ENCODE data around the gene RAB22A.

The RAB22A gene

DNA sequence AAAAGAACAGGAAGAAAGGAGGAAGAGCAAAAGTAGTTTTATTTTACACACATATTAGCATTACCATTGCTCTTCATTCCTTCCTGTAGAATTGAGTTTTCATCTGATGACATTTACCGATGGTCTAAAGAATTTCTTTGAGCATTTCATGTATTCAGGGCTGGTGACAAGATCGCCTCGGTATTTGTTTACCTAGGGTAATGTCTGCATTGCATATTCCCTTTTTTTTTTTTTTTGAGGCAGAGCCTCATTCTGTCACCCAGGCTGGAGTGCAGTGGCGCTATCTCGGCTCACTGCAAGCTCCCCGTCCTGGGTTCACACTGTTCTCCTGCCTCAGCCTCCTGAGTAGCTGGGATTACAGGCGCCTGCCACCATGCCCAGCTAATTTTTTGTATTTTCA lies 19.3 kb downstream of the RAB22A start:
- H3K4me1 ChIP-seq (ENCODE audit: control insufficient read depth, low read depth, low read length), result peaks cover 4% of the 10 kb centered on the region
- no peak overlapping the region for H3K4me3 ChIP-seq (ENCODE audit: low read length)
- H3K27me3 ChIP-seq (ENCODE audit: control insufficient read depth, insufficient read depth, low read length), result no peaks in the 10 kb centered on the region
- no peak overlapping the region for H3K27ac ChIP-seq (ENCODE audit: low read length)
- no peak overlapping the region for H3K9ac ChIP-seq (ENCODE audit: low read length)
- H3K36me3 ChIP-seq (ENCODE audit: control insufficient read depth, low read depth, low read length), result no peaks in the 10 kb centered on the region
- no peaks in the 10 kb centered on the region for H3K9me3 ChIP-seq (ENCODE audit: control insufficient read depth, low read depth, low read length)

DNA sequence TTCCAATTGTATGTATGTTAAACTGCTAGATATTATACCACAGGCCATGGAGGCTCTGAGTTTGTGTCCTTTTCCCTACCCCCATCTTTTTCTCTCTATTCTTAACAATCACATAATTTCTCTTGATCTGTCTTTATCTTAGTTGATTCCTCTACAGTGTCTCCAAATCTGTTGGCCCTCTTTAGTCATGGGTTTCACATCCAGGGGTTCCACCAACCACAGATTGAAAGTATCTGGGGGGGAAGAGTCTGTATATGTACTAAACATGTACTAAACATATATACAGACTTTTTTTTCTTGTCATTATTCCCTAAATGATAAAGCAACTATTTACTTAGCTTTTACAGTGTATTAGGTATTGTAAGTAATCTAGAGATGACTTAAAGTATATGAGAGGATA lies 20.2 kb downstream of the RAB22A start:
- Histone ChIP-seq H3K4me1 (ENCODE audit: control insufficient read depth, low read depth, low read length) (peaks cover 4% of the 10 kb centered on the region), H3K9me3 (ENCODE audit: control insufficient read depth, low read depth, low read length) (no peaks in the 10 kb centered on the region), H3K9ac (ENCODE audit: low read length) (no peak overlapping the region), H3K27me3 (ENCODE audit: control insufficient read depth, insufficient read depth, low read length) (no peaks in the 10 kb centered on the region), H3K36me3 (ENCODE audit: control insufficient read depth, low read depth, low read length) (no peaks in the 10 kb centered on the region), H3K27ac (ENCODE audit: low read length) (no peak overlapping the region), H3K4me3 (ENCODE audit: low read length) (no peak overlapping the region)

GRCh38 chr20:58330249-58330648 lies 20.7 kb downstream of the RAB22A start:
- Histone ChIP-seq H3K27me3 (ENCODE audit: control insufficient read depth, insufficient read depth, low read length) (no peaks in the 10 kb centered on the region), H3K4me1 (ENCODE audit: control insufficient read depth, low read depth, low read length) (peaks cover 4% of the 10 kb centered on the region), H3K9me3 (ENCODE audit: control insufficient read depth, low read depth, low read length) (no peaks in the 10 kb centered on the region), H3K36me3 (ENCODE audit: control insufficient read depth, low read depth, low read length) (no peaks in the 10 kb centered on the region), H3K9ac (ENCODE audit: low read length) (no peak overlapping the region), H3K27ac (ENCODE audit: low read length) (no peak overlapping the region), H3K4me3 (ENCODE audit: low read length) (no peak overlapping the region)

- H3K36me3 ChIP-seq (ENCODE audit: control insufficient read depth, low read depth, low read length), result no peaks in the 10 kb centered on the region
- no peaks in the 10 kb centered on the region for H3K9me3 ChIP-seq (ENCODE audit: control insufficient read depth, low read depth, low read length)
- no peak overlapping the region for H3K9ac ChIP-seq (ENCODE audit: low read length)
- peaks cover 4% of the 10 kb centered on the region for H3K4me1 ChIP-seq (ENCODE audit: control insufficient read depth, low read depth, low read length)
- H3K27me3 ChIP-seq (ENCODE audit: control insufficient read depth, insufficient read depth, low read length), result no peaks in the 10 kb centered on the region
- H3K27ac ChIP-seq (ENCODE audit: low read length), result no peak overlapping the region
- H3K4me3 ChIP-seq (ENCODE audit: low read length), result no peak overlapping the region
Observed at GRCh38 chr20:58330687-58331086, 21.2 kb downstream of the RAB22A start.

DNA sequence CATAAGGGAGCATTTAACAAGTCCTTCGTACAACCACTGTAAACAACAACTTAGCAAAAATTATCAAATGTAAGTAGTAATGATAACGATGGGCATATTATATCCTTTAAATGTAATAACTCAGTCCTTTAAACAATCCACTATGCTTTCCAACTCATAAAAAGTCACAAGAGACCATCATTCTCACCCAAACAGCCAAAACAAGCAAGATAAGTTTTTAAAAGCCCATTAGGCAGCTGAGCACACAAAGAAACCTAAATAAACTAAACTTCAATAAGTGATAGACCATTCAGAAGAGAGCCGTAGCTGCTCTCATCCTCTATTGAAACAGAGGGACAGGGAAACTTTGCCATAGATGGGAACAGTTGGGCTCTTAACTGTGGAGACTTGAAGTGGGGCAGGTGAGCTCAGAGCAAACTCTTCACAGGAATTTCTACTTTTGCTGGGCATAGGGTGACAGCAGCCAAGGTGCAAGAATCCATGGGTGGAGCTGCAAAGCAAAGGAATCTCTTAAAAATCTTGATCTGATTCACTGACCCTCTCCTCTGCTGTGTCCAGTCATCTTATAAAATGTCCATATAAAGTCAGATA lies 22.5 kb downstream of the RAB22A start:
- Histone ChIP-seq H3K27me3 (ENCODE audit: control insufficient read depth, insufficient read depth, low read length) (no peaks in the 10 kb centered on the region), H3K36me3 (ENCODE audit: control insufficient read depth, low read depth, low read length) (no peaks in the 10 kb centered on the region), H3K27ac (ENCODE audit: low read length) (no peak overlapping the region), H3K4me3 (ENCODE audit: low read length) (no peak overlapping the region), H3K9me3 (ENCODE audit: control insufficient read depth, low read depth, low read length) (no peaks in the 10 kb centered on the region), H3K9ac (ENCODE audit: low read length) (no peak overlapping the region), H3K4me1 (ENCODE audit: control insufficient read depth, low read depth, low read length) (peaks cover 4% of the 10 kb centered on the region)

- Histone ChIP-seq H3K9ac (ENCODE audit: low read length) (no peak overlapping the region), H3K4me1 (ENCODE audit: control insufficient read depth, low read depth, low read length) (peaks cover 6% of the 10 kb centered on the region), H3K4me3 (ENCODE audit: low read length) (no peak overlapping the region), H3K36me3 (ENCODE audit: control insufficient read depth, low read depth, low read length) (no peaks in the 10 kb centered on the region), H3K27ac (ENCODE audit: low read length) (no peak overlapping the region), H3K9me3 (ENCODE audit: control insufficient read depth, low read depth, low read length) (no peaks in the 10 kb centered on the region), H3K27me3 (ENCODE audit: control insufficient read depth, insufficient read depth, low read length) (no peaks in the 10 kb centered on the region)
Observed at GRCh38 chr20:58339741-58340140, 30.2 kb downstream of the RAB22A start.

GRCh38 chr20:58340151-58340550 lies 30.6 kb downstream of the RAB22A start:
- Histone ChIP-seq H3K9ac (ENCODE audit: low read length) (no peak overlapping the region), H3K27me3 (ENCODE audit: control insufficient read depth, insufficient read depth, low read length) (no peaks in the 10 kb centered on the region), H3K36me3 (ENCODE audit: control insufficient read depth, low read depth, low read length) (no peaks in the 10 kb centered on the region), H3K9me3 (ENCODE audit: control insufficient read depth, low read depth, low read length) (no peaks in the 10 kb centered on the region), H3K4me1 (ENCODE audit: control insufficient read depth, low read depth, low read length) (peaks cover 6% of the 10 kb centered on the region), H3K27ac (ENCODE audit: low read length) (no peak overlapping the region), H3K4me3 (ENCODE audit: low read length) (no peak overlapping the region)

DNA sequence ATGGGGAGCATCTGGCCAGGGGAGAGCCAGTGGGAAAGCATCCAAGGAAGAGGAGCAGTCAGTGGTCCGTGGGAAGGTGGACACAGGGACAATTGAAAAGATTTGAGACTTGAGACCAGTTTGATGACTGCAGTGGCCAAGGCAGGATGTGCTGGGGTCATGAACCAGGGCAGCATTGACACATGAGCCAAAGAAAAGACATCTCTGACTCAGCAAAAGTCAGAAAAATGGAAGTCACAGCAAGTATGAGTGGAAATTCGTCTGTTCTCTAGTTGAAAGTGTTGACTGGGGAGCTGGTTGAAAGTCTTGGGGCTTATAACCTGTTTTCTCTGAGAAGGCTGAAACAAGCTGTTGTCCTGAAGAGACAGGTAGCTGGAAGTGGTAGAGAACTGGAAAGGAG lies 31.3 kb downstream of the RAB22A start:
- no peaks in the 10 kb centered on the region for H3K9me3 ChIP-seq (ENCODE audit: control insufficient read depth, low read depth, low read length)
- peaks cover 7% of the 10 kb centered on the region for H3K36me3 ChIP-seq (ENCODE audit: control insufficient read depth, low read depth, low read length)
- no peaks in the 10 kb centered on the region for H3K27me3 ChIP-seq (ENCODE audit: control insufficient read depth, insufficient read depth, low read length)
- H3K4me3 ChIP-seq (ENCODE audit: low read length), result no peak overlapping the region
- H3K4me1 ChIP-seq (ENCODE audit: control insufficient read depth, low read depth, low read length), result peaks cover 6% of the 10 kb centered on the region
- no peak overlapping the region for H3K9ac ChIP-seq (ENCODE audit: low read length)
- H3K27ac ChIP-seq (ENCODE audit: low read length), result no peak overlapping the region

GRCh38 chr20:58342104-58342945 lies 32.8 kb downstream of the RAB22A start:
- Histone ChIP-seq H3K9ac (ENCODE audit: low read length) (no peak overlapping the region), H3K4me3 (ENCODE audit: low read length) (no peak overlapping the region), H3K27me3 (ENCODE audit: control insufficient read depth, insufficient read depth, low read length) (no peaks in the 10 kb centered on the region), H3K36me3 (ENCODE audit: control insufficient read depth, low read depth, low read length) (peaks cover 8% of the 10 kb centered on the region), H3K9me3 (ENCODE audit: control insufficient read depth, low read depth, low read length) (no peaks in the 10 kb centered on the region), H3K27ac (ENCODE audit: low read length) (no peak overlapping the region), H3K4me1 (ENCODE audit: control insufficient read depth, low read depth, low read length) (peaks cover 6% of the 10 kb centered on the region)

DNA sequence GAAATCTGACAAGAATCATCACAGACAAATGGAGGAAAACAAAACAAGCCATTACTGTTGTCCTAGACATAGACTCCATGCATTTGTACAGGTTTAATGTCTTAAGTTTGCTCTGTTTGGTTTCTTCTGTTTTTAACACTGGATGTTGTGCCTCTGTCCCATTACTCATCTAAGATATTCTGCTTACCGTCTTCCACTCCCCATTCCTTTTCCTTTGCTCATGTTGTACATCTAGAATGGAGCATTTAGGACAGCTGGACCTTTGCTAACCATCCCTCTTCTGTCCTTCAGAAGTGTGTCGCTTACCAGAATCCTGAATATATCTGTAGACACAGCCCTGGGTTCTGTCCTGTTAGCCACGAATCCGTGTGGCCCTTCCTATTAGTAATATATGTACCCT lies 35.2 kb downstream of the RAB22A start:
- H3K27me3 ChIP-seq (ENCODE audit: control insufficient read depth, insufficient read depth, low read length), result no peaks in the 10 kb centered on the region
- H3K9me3 ChIP-seq (ENCODE audit: control insufficient read depth, low read depth, low read length), result no peaks in the 10 kb centered on the region
- no peak overlapping the region for H3K27ac ChIP-seq (ENCODE audit: low read length)
- peaks cover 6% of the 10 kb centered on the region for H3K4me1 ChIP-seq (ENCODE audit: control insufficient read depth, low read depth, low read length)
- H3K36me3 ChIP-seq (ENCODE audit: control insufficient read depth, low read depth, low read length), result peaks cover 8% of the 10 kb centered on the region
- H3K9ac ChIP-seq (ENCODE audit: low read length), result no peak overlapping the region
- H3K4me3 ChIP-seq (ENCODE audit: low read length), result no peak overlapping the region

- Histone ChIP-seq H3K4me1 (ENCODE audit: control insufficient read depth, low read depth, low read length) (no peaks in the 10 kb centered on the region), H3K9me3 (ENCODE audit: control insufficient read depth, low read depth, low read length) (no peaks in the 10 kb centered on the region), H3K36me3 (ENCODE audit: control insufficient read depth, low read depth, low read length) (peaks cover 10% of the 10 kb centered on the region), H3K9ac (ENCODE audit: low read length) (no peak overlapping the region), H3K4me3 (ENCODE audit: low read length) (no peak overlapping the region), H3K27ac (ENCODE audit: low read length) (no peak overlapping the region), H3K27me3 (ENCODE audit: control insufficient read depth, insufficient read depth, low read length) (no peaks in the 10 kb centered on the region)
Observed at GRCh38 chr20:58349570-58349969, 40.1 kb downstream of the RAB22A start.

- Histone ChIP-seq H3K4me3 (ENCODE audit: low read length) (no peak overlapping the region), H3K9me3 (ENCODE audit: control insufficient read depth, low read depth, low read length) (no peaks in the 10 kb centered on the region), H3K27ac (ENCODE audit: low read length) (no peak overlapping the region), H3K4me1 (ENCODE audit: control insufficient read depth, low read depth, low read length) (no peaks in the 10 kb centered on the region), H3K36me3 (ENCODE audit: control insufficient read depth, low read depth, low read length) (peaks cover 3% of the 10 kb centered on the region), H3K9ac (ENCODE audit: low read length) (no peak overlapping the region), H3K27me3 (ENCODE audit: control insufficient read depth, insufficient read depth, low read length) (no peaks in the 10 kb centered on the region)
Observed at GRCh38 chr20:58352468-58352867, 43.0 kb downstream of the RAB22A start.
